K562 (cell line): ENCODE results near the gene SRPK2. TPM values are rescaled to one million over a fixed set of nuclear protein-coding genes. Genes with fewer than 3 reads are reported as not detected.

Experiments used
- ATAC-seq: fragments of 200-7000 bp; cut with Tn5 transposase; 3 replicates; pipeline ENCODE4 v1.9.1; 2020; ENCODE audit warnings: moderate library complexity
- BruUV-seq: library from RNA; stranded (reverse); fragments of 400-500 nt; replicated peaks from 2 replicates; lab custom pipeline; 2021; lab: Mats Ljungman, UMichigan
- CTCF ChIA-PET: fragments of 300-600 bp; formaldehyde crosslinking; extraction: SDS; loops from one replicate; lab custom pipeline; 2021; ENCODE audit warnings: low intra/inter-chr PET ratio; lab: Yijun Ruan, JAX
- POLR2A ChIA-PET: fragments of 300-600, 350-650 bp; sonication (Branson Sonifier 250); formaldehyde crosslinking; extraction: SDS; loops from one replicate; lab custom pipeline; 2021; ENCODE audit warnings: antibody characterized with exemption, inconsistent platforms; lab: Yijun Ruan, JAX
- DNase-seq, 4 experiments: peaks; one replicate each; pipeline versions ENCODE4 v3.0.0 to v3.0.0-alpha.2; 2011 to 2018; ENCODE audit warnings: low spot score in 3 of 4, mixed read lengths in 3 of 4; ENCODE audit errors: extremely low read depth in 1 of 4
- FAIRE-seq: peaks from 2 replicates; lab custom pipeline; 2011; peaks lifted over from hg19 to GRCh38; lab: Jason Lieb, UNC
- H2AFZ ChIP-seq: 2 replicates; pipeline ENCODE4 v1.6.0; 2011; ENCODE audit warnings: low read depth, low read length, control low read depth, inconsistent platforms
- H3K27ac ChIP-seq: fragments of 200-600 bp; 3 replicates; pipeline ENCODE4 v1.8.0; 2011; ENCODE audit warnings: low read depth, mild to moderate bottlenecking, control low read depth, inconsistent platforms, low read length, moderate library complexity, mixed read lengths; ENCODE audit errors: extremely low read depth
- H3K27me3 ChIP-seq, 2 experiments: fragments of 300-600 bp in 1 of 2; 2 replicates in 1 of 2; 3 replicates in 1 of 2; pipeline versions ENCODE4 v1.6.0 to v1.8.0; 2011; ENCODE audit warnings: inconsistent platforms in 2 of 2, low read length in 2 of 2, mild to moderate bottlenecking in 1 of 2, mixed read lengths in 1 of 2, moderate library complexity in 1 of 2; ENCODE audit not compliant: control insufficient read depth in 2 of 2, insufficient read depth in 2 of 2
- H3K36me3 ChIP-seq: fragments of 300-600 bp; 3 replicates; pipeline ENCODE4 v1.8.0; 2011; ENCODE audit warnings: mild to moderate bottlenecking, low read length, inconsistent platforms; ENCODE audit not compliant: control insufficient read depth, insufficient read depth
- H3K4me1 ChIP-seq, 2 experiments: fragments of 200-600 bp in 1 of 2; replicated peaks in 1 of 2; 2 replicates in 1 of 2; 3 replicates in 1 of 2; pipeline versions ENCODE4 v1.5.1 to v1.8.0; 2011; ENCODE audit warnings: inconsistent platforms in 2 of 2, low read length in 2 of 2, mild to moderate bottlenecking in 1 of 2, mixed read lengths in 1 of 2, moderate library complexity in 1 of 2; ENCODE audit not compliant: control insufficient read depth in 2 of 2, insufficient read depth in 2 of 2
- H3K4me2 ChIP-seq: 2 replicates; pipeline ENCODE4 v1.6.1; 2011; ENCODE audit warnings: low read length, control low read depth, inconsistent platforms, mixed read lengths; ENCODE audit not compliant: insufficient read depth
- H3K4me3 ChIP-seq: fragments of 200-600 bp; sonication (generic), shearing (Covaris generic); 2 replicates; pipeline ENCODE4 v1.5.1; 2016; ENCODE audit warnings: control low read depth, inconsistent platforms
- H3K79me2 ChIP-seq: fragments of 200-600 bp; 3 replicates; pipeline ENCODE4 v1.8.0; 2011; ENCODE audit warnings: low read length, inconsistent platforms; ENCODE audit not compliant: control insufficient read depth, insufficient read depth
- H3K9ac ChIP-seq, 2 experiments: 2 replicates each; pipeline versions ENCODE4 v1.6.0 to v1.6.1; 2011; ENCODE audit warnings: low read depth in 2 of 2, low read length in 2 of 2, control low read depth in 1 of 2, inconsistent platforms in 1 of 2, mild to moderate bottlenecking in 1 of 2, mixed read lengths in 1 of 2; ENCODE audit not compliant: insufficient read depth in 1 of 2
- H3K9me1 ChIP-seq: one replicate; pipeline ENCODE4 v1.6.0; 2011; ENCODE audit warnings: inconsistent platforms, mild to moderate bottlenecking, low read length, moderate library complexity; ENCODE audit not compliant: control insufficient read depth, insufficient read depth
- H3K9me3 ChIP-seq: replicated peaks from 2 replicates; pipeline ENCODE4 v1.5.1; 2011; ENCODE audit warnings: low read depth, low read length, inconsistent platforms; ENCODE audit not compliant: control insufficient read depth, insufficient read depth
- H4K20me1 ChIP-seq: replicated peaks from 2 replicates; pipeline ENCODE4 v1.6.1; 2011; ENCODE audit warnings: low read length, inconsistent platforms, mixed read lengths; ENCODE audit not compliant: control insufficient read depth, insufficient read depth
- BRD4 ChIP-seq: fragments of 200-600 bp; sonication (generic); IDR thresholded peaks from 2 replicates; pipeline ENCODE4 v1.6.1; 2017; ENCODE audit warnings: inconsistent platforms
- C11orf30 ChIP-seq: fragments of 450-650 bp; IDR thresholded peaks from 2 replicates; pipeline ENCODE4 v1.6.1; 2016; ENCODE audit warnings: low read depth, mild to moderate bottlenecking
- MAFF ChIP-seq: IDR thresholded peaks from 2 replicates; pipeline ENCODE4 v1.6.1; 2012; ENCODE audit warnings: low read length, improper control_type of control experiment
- MAFK ChIP-seq: IDR thresholded peaks from 2 replicates; pipeline ENCODE4 v1.6.1; 2011; ENCODE audit warnings: low read length, improper control_type of control experiment
- NFIC ChIP-seq: fragments of 450-650 bp; IDR thresholded peaks from 2 replicates; pipeline ENCODE4 v1.6.1; 2017; ENCODE audit warnings: mild to moderate bottlenecking, inconsistent platforms
- RBBP5 ChIP-seq: fragments of 200-600 bp; sonication (generic); IDR thresholded peaks from 2 replicates; pipeline ENCODE4 v1.6.1; 2012; ENCODE audit warnings: borderline replicate concordance, mild to moderate bottlenecking, low read length, control low read depth, inconsistent platforms; ENCODE audit not compliant: insufficient read depth, poor library complexity, severe bottlenecking
- ZNF140 ChIP-seq: fragments of 250-450 bp; sonication (Bioruptor Pico); IDR thresholded peaks from 2 replicates; pipeline ENCODE4 v1.8.0; 2021; ENCODE audit warnings: moderate library complexity, mild to moderate bottlenecking, inconsistent platforms
- ZNF23 ChIP-seq: fragments of 250-450 bp; sonication (Bioruptor Pico); IDR thresholded peaks from 2 replicates; pipeline ENCODE4 v1.4.0; 2020; ENCODE audit warnings: mild to moderate bottlenecking
- WGBS: fragments of 100-300 bp; shearing (Covaris generic); methylation state at CpG from one replicate; pipeline ENCODE4 v1.1.6; 2016; ENCODE audit warnings: low coverage, mixed read lengths; ENCODE audit not compliant: insufficient coverage; ENCODE audit errors: missing lambda C conversion rate; 5-methylcytosine and 5-hydroxymethylcytosine counted together
- in situ Hi-C: fragments of 300-500 bp; cut with MboI; formaldehyde crosslinking; loops from 4 replicates; pipeline ENCODE4 v1.15.0; 2018; ENCODE audit warnings: inconsistent platforms, mixed read lengths
- intact Hi-C: fragments of 100-400 bp; cut with micrococcal nuclease; formaldehyde crosslinking; loops from 2 replicates; pipeline ENCODE4 v1.14.2; 2022
- polyA plus RNA-seq, 8 experiments: library from polyadenylated mRNA; depleted of rRNA in 4 of 8; stranded (reverse) in 5 of 8; unstranded in 3 of 8; fragments of >200 nt; fragmentation: Nextera tagmentation in 2 of 8; fragmentation: Illumina TruSeq in 1 of 8; extraction: Ambion mirVana in 2 of 8; extraction: Trizol in 1 of 8; gene quantifications; 2 replicates each; pipeline versions ENCODE4 v1.2.1 to v1.2.3, GENCODE V29; 2011 to 2014; ENCODE audit warnings: inconsistent platforms in 1 of 8, missing spikeins in 1 of 8
- total RNA-seq, 7 experiments: library from RNA; depleted of rRNA in 6 of 7; stranded (reverse); fragments of >200 nt in 6 of 7; fragmentation: Illumina TruSeq in 2 of 7; extraction: Trizol in 2 of 7; gene quantifications; 2 replicates each; pipeline versions ENCODE4 v1.2.1 to v1.2.3, GENCODE V29; 2011 to 2021; ENCODE audit warnings: low replicate concordance in 1 of 7
- TF ChIP-seq, protein P1 (sequence below): fragments of 250-450 bp; sonication (Bioruptor Pico); IDR thresholded peaks from 2 replicates; pipeline ENCODE4 v1.4.0; 2020; ENCODE audit warnings: mild to moderate bottlenecking, moderate library complexity
- TF ChIP-seq, protein P2 (sequence below), 2 experiments: fragments of 450-650 bp; IDR thresholded peaks; 2 replicates each; pipeline ENCODE4 v1.6.1; 2016; ENCODE audit warnings: mild to moderate bottlenecking in 2 of 2, borderline replicate concordance in 1 of 2, low read depth in 1 of 2, moderate library complexity in 1 of 2
- TF ChIP-seq, protein P3 (sequence below): fragments of 450-650 bp; formaldehyde crosslinking; IDR thresholded peaks from 2 replicates; pipeline ENCODE4 v1.4.0; 2020; ENCODE audit warnings: mild to moderate bottlenecking, moderate library complexity

Gene SRPK2
- total and polyA plus RNA-seq, 9 of the 15 experiments (the other 6 are each of a cell fraction or from before 2014, with no cell fraction given) = 21.5 to 44.7 (median 33.3) TPM

DNA sequence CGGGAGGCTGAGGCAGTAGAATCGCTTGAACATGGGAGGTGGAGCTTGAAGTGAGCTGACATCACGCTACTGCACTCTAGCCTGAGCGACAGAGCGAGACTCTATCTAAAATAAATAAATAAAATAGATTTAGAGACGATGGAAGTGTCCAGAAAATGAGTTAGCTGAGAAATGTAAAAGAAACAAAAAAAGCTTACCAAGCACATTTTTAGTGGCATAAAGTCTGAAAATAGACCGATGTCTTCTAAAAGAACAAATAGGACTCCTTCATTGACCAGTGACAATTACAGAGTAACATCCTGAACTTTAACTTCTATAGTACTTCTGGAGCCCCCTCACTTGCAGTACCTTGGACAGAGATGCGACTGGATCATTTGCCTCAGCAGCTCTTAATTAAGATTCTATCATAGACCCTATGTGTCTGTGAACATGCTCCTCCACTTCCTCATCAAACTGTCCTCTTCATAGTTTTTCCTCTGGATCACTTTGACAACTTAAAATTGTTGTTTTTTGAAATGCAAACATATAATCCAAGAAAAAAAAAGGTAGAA, 25.2 kb upstream of the SRPK2 start:
- ChIA-PET POLR2A (interaction anchor here (0.7 to 1.2 kb wide), 3 partner anchors 12 to 151 kb away, joined by 3 read pairs; no protein-coding TSS in a partner anchor), CTCF (no interaction called here)
- Histone ChIP-seq H3K36me3 (no peaks in the 10 kb centered on the region), H3K79me2 (no peaks in the 10 kb centered on the region), H3K4me1 (peaks cover 0 to 2% of the 10 kb centered on the region in 2 experiments; a peak in 1 of 5 replicates), H3K27ac (no peak overlapping the region), H3K9ac (no peak overlapping the region), H3K27me3 (no peaks in the 10 kb centered on the region; a peak in 1 of 5 replicates), H2AFZ (no peak overlapping the region), H4K20me1 (no peaks in the 10 kb centered on the region), H3K4me3 (no peak overlapping the region), H3K4me2 (no peak overlapping the region), H3K9me3 (no peaks in the 10 kb centered on the region), H3K9me1 (no peaks in the 10 kb centered on the region)
- DNase-seq (no peak), FAIRE-seq (no peak), ATAC-seq (0 out of 3 replicates have a peak, but pooled peaks have one; percentile 38)
- intact Hi-C loops = no loop called here
- in situ Hi-C loops = no loop called here
- 37% methylated on average over 8 of the region's 8 CpGs for WGBS
- no TSS peak for BruUV-seq
- TF ChIP-seq, protein P1, sequence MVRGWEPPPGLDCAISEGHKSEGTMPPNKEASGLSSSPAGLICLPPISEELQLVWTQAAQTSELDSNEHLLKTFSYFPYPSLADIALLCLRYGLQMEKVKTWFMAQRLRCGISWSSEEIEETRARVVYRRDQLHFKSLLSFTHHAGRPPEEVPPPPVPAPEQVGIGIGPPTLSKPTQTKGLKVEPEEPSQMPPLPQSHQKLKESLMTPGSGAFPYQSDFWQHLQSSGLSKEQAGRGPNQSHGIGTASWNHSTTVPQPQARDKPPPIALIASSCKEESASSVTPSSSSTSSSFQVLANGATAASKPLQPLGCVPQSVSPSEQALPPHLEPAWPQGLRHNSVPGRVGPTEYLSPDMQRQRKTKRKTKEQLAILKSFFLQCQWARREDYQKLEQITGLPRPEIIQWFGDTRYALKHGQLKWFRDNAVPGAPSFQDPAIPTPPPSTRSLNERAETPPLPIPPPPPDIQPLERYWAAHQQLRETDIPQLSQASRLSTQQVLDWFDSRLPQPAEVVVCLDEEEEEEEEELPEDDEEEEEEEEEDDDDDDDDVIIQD (CRISPR knock-in tag) = no peak
- TF ChIP-seq MAFK (peak; percentile 82), MAFF (peak; percentile 81), NFIC (no peak), RBBP5 (no peak), BRD4 (no peak), ZNF140 (CRISPR knock-in tag) (no peak), ZNF23 (CRISPR knock-in tag) (no peak), C11orf30 (peak; percentile 89)
- TF ChIP-seq, protein P2, sequence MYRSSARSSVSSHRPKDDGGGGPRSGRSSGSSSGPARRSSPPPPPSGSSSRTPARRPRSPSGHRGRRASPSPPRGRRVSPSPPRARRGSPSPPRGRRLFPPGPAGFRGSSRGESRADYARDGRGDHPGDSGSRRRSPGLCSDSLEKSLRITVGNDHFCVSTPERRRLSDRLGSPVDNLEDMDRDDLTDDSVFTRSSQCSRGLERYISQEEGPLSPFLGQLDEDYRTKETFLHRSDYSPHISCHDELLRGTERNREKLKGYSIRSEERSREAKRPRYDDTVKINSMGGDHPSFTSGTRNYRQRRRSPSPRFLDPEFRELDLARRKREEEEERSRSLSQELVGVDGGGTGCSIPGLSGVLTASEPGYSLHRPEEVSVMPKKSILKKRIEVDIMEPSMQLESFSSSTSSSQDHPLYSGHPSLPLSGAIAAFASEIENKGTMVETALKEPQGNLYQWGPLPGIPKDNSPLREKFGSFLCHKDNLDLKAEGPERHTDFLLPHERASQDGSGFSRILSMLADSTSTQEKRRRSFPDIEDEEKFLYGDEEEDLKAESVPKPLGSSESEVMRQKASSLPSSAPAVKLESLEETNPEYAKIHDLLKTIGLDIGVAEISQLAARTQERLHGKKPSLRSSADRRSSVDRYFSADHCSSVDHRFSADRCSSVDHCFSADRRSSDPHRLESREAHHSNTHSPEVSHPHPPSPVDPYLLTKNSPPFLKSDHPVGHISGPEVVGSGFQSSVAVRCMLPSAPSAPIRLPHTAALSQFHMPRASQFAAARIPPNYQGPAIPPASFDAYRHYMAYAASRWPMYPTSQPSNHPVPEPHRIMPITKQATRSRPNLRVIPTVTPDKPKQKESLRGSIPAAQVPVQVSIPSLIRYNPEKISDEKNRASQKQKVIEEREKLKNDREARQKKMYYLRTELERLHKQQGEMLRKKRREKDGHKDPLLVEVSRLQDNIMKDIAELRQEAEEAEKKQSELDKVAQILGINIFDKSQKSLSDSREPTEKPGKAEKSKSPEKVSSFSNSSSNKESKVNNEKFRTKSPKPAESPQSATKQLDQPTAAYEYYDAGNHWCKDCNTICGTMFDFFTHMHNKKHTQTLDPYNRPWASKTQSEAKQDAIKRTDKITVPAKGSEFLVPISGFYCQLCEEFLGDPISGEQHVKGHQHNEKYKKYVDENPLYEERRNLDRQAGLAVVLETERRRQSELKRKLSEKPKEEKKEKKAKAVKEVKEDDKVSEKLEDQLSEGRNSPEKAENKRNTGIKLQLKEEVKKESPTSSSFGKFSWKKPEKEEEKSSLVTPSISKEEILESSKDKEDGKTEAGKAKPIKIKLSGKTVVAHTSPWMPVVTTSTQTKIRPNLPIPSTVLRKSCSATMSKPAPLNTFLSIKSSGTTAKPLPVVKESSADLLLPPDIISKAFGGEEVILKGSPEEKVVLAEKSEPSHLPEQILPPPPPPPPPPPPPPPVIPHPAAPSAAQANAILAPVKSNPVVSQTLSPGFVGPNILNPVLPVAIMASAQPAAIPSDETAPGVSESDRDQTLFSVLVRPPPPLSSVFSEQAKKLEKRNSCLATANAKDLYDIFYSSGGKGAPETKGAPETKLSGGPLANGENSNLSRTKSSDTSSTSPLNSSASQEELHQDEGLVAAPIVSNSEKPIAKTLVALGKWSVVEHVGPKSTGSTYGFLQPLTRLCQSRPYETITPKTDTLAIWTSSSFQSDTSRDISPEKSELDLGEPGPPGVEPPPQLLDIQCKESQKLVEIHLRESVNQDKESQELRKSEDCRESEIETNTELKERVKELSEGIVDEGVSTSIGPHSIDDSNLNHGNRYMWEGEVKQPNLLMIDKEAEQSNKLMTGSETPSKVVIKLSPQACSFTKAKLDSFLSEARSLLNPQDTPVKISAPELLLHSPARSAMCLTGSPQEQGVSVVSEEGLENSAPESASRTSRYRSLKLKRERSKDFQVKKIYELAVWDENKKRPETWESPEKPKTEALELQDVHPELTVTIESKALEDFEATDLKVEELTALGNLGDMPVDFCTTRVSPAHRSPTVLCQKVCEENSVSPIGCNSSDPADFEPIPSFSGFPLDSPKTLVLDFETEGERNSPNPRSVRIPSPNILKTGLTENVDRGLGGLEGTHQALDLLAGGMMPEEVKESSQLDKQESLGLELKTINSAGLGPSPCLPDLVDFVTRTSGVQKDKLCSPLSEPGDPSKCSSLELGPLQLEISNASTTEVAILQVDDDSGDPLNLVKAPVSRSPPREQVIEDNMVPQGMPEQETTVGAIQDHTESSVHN (IDR thresholded peaks at IDR 0.05; ENCODE audit: borderline replicate concordance in 1 of 2, low read depth in 1 of 2) = no peak
- TF ChIP-seq, protein P3, sequence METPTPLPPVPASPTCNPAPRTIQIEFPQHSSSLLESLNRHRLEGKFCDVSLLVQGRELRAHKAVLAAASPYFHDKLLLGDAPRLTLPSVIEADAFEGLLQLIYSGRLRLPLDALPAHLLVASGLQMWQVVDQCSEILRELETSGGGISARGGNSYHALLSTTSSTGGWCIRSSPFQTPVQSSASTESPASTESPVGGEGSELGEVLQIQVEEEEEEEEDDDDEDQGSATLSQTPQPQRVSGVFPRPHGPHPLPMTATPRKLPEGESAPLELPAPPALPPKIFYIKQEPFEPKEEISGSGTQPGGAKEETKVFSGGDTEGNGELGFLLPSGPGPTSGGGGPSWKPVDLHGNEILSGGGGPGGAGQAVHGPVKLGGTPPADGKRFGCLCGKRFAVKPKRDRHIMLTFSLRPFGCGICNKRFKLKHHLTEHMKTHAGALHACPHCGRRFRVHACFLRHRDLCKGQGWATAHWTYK (CRISPR knock-in tag) = no peak
